H1 (cell line): Measurements from ENCODE around the gene PFN3. TPM values are rescaled to one million over a fixed set of nuclear protein-coding genes. Genes with fewer than 3 reads are reported as not detected.

Experiments
- GTF2F1 ChIP-seq: IDR thresholded peaks from 2 replicates; pipeline ENCODE4 v1.6.1; 2012; ENCODE audit warnings: low read depth, low read length, improper control_type of control experiment, borderline replicate concordance
- KDM5A ChIP-seq: fragments of 200-600 bp; IDR thresholded peaks from 2 replicates; pipeline ENCODE4 v1.7.1; 2012; ENCODE audit warnings: mild to moderate bottlenecking, low read length, inconsistent platforms, mixed read lengths
- PHF8 ChIP-seq: fragments of 200-600 bp; sonication (generic); conservative IDR thresholded peaks from 2 replicates; pipeline ENCODE4 v1.7.1; 2012; ENCODE audit warnings: low read depth, mild to moderate bottlenecking, inconsistent platforms, low read length, moderate library complexity
- POLR2A ChIP-seq, 2 experiments: IDR thresholded peaks; 1 replicate in 1 of 2; 2 replicates in 1 of 2; pipeline ENCODE4 v1.6.1; 2011; ENCODE audit warnings: low read depth in 2 of 2, low read length in 2 of 2, mild to moderate bottlenecking in 2 of 2; ENCODE audit errors: control extremely low read depth in 1 of 2
- RAD21 ChIP-seq, 2 experiments: IDR thresholded peaks in 1 of 2; conservative IDR thresholded peaks in 1 of 2; 2 replicates each; pipeline ENCODE4 v1.6.1; 2011; ENCODE audit warnings: low read depth in 2 of 2, low read length in 2 of 2, improper control_type of control experiment in 1 of 2, inconsistent platforms in 1 of 2, mild to moderate bottlenecking in 1 of 2, moderate library complexity in 1 of 2
- SIN3A ChIP-seq, 2 experiments: IDR thresholded peaks in 1 of 2; conservative IDR thresholded peaks in 1 of 2; 2 replicates each; pipeline ENCODE4 v1.6.1; 2011 to 2012; ENCODE audit warnings: low read length in 2 of 2, improper control_type of control experiment in 1 of 2, low read depth in 1 of 2, mild to moderate bottlenecking in 1 of 2
- TBP ChIP-seq: IDR thresholded peaks from 2 replicates; pipeline ENCODE4 v1.6.1; 2011; ENCODE audit warnings: low read depth, low read length, improper control_type of control experiment
- TEAD4 ChIP-seq: IDR thresholded peaks from 2 replicates; pipeline ENCODE4 v1.6.1; 2012; ENCODE audit warnings: low read depth, low read length, inconsistent platforms, mixed read lengths
- polyA plus RNA-seq, 7 experiments: library from polyadenylated mRNA; depleted of rRNA in 3 of 7; stranded (reverse) in 5 of 7; unstranded in 2 of 7; fragments of >200 nt in 5 of 7; fragments of 200-250 nt in 2 of 7; gene quantifications; 1 replicate in 5 of 7; 2 replicates in 1 of 7; 4 replicates in 1 of 7; pipeline versions ENCODE4 v1.2.1 to v1.2.3, GENCODE V29; 2011 to 2013; ENCODE audit warnings: missing spikeins in 2 of 7, mixed read lengths in 2 of 7
- total RNA-seq: library from RNA; stranded (reverse); fragmentation: NEBNext Ultra II Directional; extraction: Animal tissue kit (Norgen Biotek cat#: 25700); gene quantifications from 2 replicates; pipeline ENCODE4 v1.2.1, GENCODE V29; 2021
- TF ChIP-seq, protein P1 (sequence below): fragments of 300-600 bp; sonication (generic); IDR thresholded peaks from 2 replicates; pipeline ENCODE4 v1.7.1; 2012; ENCODE audit warnings: low read length, moderate library complexity, mild to moderate bottlenecking, inconsistent platforms; ENCODE audit not compliant: insufficient replicate concordance

PFN3 gene
- total and polyA plus RNA-seq, 2 of the 8 experiments (the other 6 are each of a cell fraction or from before 2014, with no cell fraction given): not detected

DNA sequence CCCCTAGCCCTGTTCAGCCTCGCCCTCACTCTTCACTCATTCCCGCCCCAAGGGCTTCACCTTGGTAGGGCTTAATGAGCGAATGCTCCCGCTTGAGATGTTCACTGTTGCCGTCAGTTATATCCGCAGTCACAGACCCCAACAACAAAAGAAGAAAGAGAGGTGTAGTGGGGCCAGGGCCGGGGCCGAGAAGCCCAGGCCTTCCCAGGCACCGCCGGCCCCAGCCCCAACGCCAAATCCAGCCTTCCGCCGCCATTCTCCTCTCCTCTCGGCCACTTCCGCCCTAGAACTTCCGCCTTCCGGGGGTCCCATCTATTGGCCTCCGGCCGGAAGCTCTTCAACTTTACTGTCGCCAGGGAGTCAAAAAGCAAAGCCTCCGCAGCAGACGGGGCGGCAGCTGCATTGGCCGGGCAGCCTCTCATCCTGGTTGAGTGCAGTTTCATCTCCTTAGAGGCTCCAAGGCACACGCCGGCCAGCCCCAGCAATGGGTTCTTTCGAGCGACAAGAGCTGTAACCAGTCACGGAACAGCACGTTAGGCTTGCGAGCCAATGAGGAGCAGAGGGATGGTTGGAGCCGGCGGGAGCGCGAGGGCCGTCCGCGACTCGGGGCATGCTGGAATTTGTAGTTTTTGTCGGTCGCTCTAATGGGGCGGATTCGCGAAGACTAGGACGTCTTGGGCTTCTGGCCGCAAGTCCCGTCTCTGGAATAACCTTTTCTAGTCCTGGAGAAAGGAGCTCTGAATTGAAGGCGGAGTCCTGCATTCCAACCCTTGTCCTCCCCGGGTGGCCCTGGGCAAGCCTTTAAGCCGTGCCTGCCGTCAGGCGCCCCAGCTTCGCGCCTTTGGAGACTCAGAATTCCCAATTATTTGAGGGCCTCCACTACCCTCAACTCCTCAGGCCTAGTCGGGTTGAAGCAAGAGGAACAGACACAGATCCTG lies 48.8 kb downstream of the PFN3 start, which contains the start of gene LMAN2 (continued):
- TF ChIP-seq, protein P1, sequence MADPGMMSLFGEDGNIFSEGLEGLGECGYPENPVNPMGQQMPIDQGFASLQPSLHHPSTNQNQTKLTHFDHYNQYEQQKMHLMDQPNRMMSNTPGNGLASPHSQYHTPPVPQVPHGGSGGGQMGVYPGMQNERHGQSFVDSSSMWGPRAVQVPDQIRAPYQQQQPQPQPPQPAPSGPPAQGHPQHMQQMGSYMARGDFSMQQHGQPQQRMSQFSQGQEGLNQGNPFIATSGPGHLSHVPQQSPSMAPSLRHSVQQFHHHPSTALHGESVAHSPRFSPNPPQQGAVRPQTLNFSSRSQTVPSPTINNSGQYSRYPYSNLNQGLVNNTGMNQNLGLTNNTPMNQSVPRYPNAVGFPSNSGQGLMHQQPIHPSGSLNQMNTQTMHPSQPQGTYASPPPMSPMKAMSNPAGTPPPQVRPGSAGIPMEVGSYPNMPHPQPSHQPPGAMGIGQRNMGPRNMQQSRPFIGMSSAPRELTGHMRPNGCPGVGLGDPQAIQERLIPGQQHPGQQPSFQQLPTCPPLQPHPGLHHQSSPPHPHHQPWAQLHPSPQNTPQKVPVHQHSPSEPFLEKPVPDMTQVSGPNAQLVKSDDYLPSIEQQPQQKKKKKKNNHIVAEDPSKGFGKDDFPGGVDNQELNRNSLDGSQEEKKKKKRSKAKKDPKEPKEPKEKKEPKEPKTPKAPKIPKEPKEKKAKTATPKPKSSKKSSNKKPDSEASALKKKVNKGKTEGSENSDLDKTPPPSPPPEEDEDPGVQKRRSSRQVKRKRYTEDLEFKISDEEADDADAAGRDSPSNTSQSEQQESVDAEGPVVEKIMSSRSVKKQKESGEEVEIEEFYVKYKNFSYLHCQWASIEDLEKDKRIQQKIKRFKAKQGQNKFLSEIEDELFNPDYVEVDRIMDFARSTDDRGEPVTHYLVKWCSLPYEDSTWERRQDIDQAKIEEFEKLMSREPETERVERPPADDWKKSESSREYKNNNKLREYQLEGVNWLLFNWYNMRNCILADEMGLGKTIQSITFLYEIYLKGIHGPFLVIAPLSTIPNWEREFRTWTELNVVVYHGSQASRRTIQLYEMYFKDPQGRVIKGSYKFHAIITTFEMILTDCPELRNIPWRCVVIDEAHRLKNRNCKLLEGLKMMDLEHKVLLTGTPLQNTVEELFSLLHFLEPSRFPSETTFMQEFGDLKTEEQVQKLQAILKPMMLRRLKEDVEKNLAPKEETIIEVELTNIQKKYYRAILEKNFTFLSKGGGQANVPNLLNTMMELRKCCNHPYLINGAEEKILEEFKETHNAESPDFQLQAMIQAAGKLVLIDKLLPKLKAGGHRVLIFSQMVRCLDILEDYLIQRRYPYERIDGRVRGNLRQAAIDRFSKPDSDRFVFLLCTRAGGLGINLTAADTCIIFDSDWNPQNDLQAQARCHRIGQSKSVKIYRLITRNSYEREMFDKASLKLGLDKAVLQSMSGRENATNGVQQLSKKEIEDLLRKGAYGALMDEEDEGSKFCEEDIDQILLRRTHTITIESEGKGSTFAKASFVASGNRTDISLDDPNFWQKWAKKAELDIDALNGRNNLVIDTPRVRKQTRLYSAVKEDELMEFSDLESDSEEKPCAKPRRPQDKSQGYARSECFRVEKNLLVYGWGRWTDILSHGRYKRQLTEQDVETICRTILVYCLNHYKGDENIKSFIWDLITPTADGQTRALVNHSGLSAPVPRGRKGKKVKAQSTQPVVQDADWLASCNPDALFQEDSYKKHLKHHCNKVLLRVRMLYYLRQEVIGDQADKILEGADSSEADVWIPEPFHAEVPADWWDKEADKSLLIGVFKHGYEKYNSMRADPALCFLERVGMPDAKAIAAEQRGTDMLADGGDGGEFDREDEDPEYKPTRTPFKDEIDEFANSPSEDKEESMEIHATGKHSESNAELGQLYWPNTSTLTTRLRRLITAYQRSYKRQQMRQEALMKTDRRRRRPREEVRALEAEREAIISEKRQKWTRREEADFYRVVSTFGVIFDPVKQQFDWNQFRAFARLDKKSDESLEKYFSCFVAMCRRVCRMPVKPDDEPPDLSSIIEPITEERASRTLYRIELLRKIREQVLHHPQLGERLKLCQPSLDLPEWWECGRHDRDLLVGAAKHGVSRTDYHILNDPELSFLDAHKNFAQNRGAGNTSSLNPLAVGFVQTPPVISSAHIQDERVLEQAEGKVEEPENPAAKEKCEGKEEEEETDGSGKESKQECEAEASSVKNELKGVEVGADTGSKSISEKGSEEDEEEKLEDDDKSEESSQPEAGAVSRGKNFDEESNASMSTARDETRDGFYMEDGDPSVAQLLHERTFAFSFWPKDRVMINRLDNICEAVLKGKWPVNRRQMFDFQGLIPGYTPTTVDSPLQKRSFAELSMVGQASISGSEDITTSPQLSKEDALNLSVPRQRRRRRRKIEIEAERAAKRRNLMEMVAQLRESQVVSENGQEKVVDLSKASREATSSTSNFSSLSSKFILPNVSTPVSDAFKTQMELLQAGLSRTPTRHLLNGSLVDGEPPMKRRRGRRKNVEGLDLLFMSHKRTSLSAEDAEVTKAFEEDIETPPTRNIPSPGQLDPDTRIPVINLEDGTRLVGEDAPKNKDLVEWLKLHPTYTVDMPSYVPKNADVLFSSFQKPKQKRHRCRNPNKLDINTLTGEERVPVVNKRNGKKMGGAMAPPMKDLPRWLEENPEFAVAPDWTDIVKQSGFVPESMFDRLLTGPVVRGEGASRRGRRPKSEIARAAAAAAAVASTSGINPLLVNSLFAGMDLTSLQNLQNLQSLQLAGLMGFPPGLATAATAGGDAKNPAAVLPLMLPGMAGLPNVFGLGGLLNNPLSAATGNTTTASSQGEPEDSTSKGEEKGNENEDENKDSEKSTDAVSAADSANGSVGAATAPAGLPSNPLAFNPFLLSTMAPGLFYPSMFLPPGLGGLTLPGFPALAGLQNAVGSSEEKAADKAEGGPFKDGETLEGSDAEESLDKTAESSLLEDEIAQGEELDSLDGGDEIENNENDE: no peak
- TF ChIP-seq KDM5A: peak; percentile 98
- TF ChIP-seq TBP: peak; percentile 20; the same call in 1 of the 2 replicates
- TF ChIP-seq PHF8: peak; percentile 84
- TF ChIP-seq RAD21 (IDR thresholded peaks at IDR 0.05 in 1 of 2, conservative IDR thresholded peaks at IDR 0.05 in 1 of 2; ENCODE audit: low read depth in 2 of 2, low read length in 2 of 2): no peak
- peak in 1 of 2 experiments; percentile 83; a peak in 2 of 3 replicates for TF ChIP-seq POLR2A (IDR thresholded peaks at IDR 0.05; ENCODE audit: control extremely low read depth in 1 of 2, low read depth in 2 of 2, low read length in 2 of 2)
- peak; percentile 51 to 86; a peak in 2 of 4 replicates for TF ChIP-seq SIN3A (conservative IDR thresholded peaks at IDR 0.05 in 1 of 2, IDR thresholded peaks at IDR 0.05 in 1 of 2; ENCODE audit: low read depth in 1 of 2, low read length in 2 of 2)
- TF ChIP-seq GTF2F1: no peak
- TF ChIP-seq TEAD4: peak; percentile 71
